Muscle layer of colon (tissue), 2 donors: ENCODE results near the gene TPP2.

Experiments used
- H3K27ac ChIP-seq: one replicate; pipeline ENCODE4 v1.7.0; 2013; ENCODE audit warnings: low read depth, mild to moderate bottlenecking, low read length, moderate library complexity
- H3K27me3 ChIP-seq, 2 donors: one replicate each; pipeline ENCODE4 v1.7.0; 2013; ENCODE audit warnings: low read length in 2 of 2, mild to moderate bottlenecking in 2 of 2; ENCODE audit not compliant: insufficient read depth in 2 of 2, control insufficient read depth in 1 of 2
- H3K36me3 ChIP-seq: one replicate; pipeline ENCODE4 v1.7.0; 2013; ENCODE audit warnings: mild to moderate bottlenecking, low read length; ENCODE audit not compliant: insufficient read depth
- H3K4me1 ChIP-seq: one replicate; pipeline ENCODE4 v1.7.0; 2013; ENCODE audit warnings: mild to moderate bottlenecking, low read length; ENCODE audit not compliant: insufficient read depth
- H3K4me3 ChIP-seq, 2 donors: one replicate each; pipeline ENCODE4 v1.7.0; 2013; ENCODE audit warnings: low read length in 2 of 2, low read depth in 1 of 2, mild to moderate bottlenecking in 1 of 2, moderate library complexity in 1 of 2
- H3K9ac ChIP-seq: one replicate; pipeline ENCODE4 v1.7.0; 2013; ENCODE audit warnings: low read length
- H3K9me3 ChIP-seq: one replicate; pipeline ENCODE4 v1.7.0; 2013; ENCODE audit warnings: mild to moderate bottlenecking, low read length
- donor health status: abdominal sarcoma.
- donor health status: Adenocarcinoma of cecum.

Gene TPP2

DNA sequence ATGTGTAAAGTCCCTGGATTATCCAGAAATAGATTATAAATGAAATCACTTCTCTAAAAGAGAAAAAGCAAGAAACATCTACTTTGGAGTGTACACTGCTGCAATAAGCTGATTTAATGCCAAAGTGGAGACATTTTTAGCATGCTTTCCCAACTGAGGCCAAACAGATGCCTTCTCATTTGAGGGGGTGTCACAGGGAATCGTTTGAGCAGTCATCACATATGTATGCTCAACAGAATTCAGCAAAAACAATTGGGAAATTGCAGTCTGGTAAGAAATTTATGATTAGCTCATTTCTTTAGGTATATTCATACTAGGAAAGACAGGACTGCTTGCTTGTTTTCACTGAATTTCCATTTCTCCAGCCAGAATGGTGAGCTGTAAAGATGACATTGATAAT is 27.3 kb upstream of the TPP2 start:
- H3K36me3 ChIP-seq: no peaks in the 10 kb centered on the region
- no peak overlapping the region for H3K9ac ChIP-seq
- no peaks in the 10 kb centered on the region for H3K9me3 ChIP-seq
- no peak overlapping the region for H3K4me3 ChIP-seq
- H3K27me3 ChIP-seq: no peaks in the 10 kb centered on the region
- H3K4me1 ChIP-seq: no peaks in the 10 kb centered on the region
- no peak overlapping the region for H3K27ac ChIP-seq

DNA sequence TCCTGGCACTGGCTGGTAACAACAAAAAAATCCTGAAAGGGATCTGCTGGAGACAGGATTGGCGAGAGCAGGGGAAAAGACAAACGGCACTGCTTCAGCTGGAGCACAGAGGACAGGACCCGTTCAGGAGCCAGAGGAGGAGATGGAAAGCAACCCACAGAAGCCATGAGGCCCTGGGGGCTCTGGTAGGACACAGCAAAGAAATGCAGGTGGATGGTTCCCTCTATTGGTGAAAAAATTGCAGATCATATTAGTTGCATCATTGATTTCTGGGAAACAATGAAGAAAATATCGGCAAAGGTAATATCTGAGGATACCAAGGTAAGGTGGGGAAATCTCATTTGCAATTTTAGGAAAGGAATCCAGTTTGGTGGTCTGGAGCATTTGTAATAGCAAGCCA is 25.7 kb upstream of the TPP2 start:
- no peak overlapping the region for H3K4me3 ChIP-seq
- H3K4me1 ChIP-seq: no peaks in the 10 kb centered on the region
- H3K9ac ChIP-seq: no peak overlapping the region
- no peaks in the 10 kb centered on the region for H3K36me3 ChIP-seq
- H3K27ac ChIP-seq: no peak overlapping the region
- H3K27me3 ChIP-seq: no peaks in the 10 kb centered on the region
- no peaks in the 10 kb centered on the region for H3K9me3 ChIP-seq

- no peaks in the 10 kb centered on the region for H3K4me1 ChIP-seq
- no peak overlapping the region for H3K27ac ChIP-seq
- no peak overlapping the region for H3K9ac ChIP-seq
- no peaks in the 10 kb centered on the region for H3K9me3 ChIP-seq
- H3K36me3 ChIP-seq: no peaks in the 10 kb centered on the region
- H3K27me3 ChIP-seq: no peaks in the 10 kb centered on the region
- no peak overlapping the region for H3K4me3 ChIP-seq
Measured at GRCh38 chr13:102572323-102572722, 24.5 kb upstream of the TPP2 start.

GRCh38 chr13:102580552-102581169 is 16.1 kb upstream of the TPP2 start:
- Histone ChIP-seq H3K9me3 (no peaks in the 10 kb centered on the region), H3K27me3 (no peaks in the 10 kb centered on the region), H3K4me1 (no peaks in the 10 kb centered on the region), H3K36me3 (no peaks in the 10 kb centered on the region), H3K4me3 (no peak overlapping the region), H3K9ac (no peak overlapping the region), H3K27ac (no peak overlapping the region)

DNA sequence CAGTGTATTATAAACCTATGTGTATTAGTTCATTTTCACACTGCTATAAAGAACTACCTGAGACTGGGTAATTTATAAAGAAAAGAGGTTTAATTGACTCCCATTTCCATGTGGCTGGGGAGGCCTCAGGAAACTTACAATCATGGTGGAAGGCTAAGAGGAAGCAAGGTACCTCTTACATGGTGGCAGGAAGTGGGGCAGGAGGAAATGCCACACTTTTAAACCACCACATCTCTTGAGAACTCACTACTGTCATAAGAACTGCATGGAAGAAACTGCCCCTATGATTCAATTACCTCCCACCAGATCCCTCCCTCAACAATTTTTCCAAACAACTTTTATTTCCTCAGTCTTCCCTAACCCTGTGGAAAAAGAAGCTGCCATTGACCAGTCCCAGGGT is 14.5 kb upstream of the TPP2 start:
- Histone ChIP-seq H3K27me3 (no peaks in the 10 kb centered on the region), H3K4me1 (no peaks in the 10 kb centered on the region), H3K9me3 (no peaks in the 10 kb centered on the region), H3K9ac (no peak overlapping the region), H3K4me3 (no peak overlapping the region), H3K27ac (no peak overlapping the region), H3K36me3 (no peaks in the 10 kb centered on the region)

DNA sequence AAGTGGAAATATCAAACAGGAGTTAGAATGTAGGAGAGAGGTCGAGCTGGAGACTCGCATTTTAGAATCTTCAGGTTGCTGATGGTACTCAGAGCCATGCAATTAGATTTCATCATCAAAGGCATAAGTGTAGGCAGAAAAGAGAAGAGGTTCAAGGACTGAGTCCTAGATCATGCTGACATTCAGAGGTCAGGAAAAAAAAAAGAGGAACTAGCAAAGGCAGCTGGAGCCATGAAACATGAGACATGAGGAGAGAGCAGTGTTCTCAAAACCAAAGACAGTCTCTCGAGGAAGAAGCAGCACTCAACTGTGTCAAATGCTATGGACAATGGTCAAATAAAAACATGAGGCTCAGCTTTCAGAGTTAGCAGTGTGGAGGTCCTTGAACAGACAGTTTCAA is 12.4 kb upstream of the TPP2 start:
- Histone ChIP-seq H3K9ac (no peak overlapping the region), H3K27ac (no peak overlapping the region), H3K9me3 (no peaks in the 10 kb centered on the region)

DNA sequence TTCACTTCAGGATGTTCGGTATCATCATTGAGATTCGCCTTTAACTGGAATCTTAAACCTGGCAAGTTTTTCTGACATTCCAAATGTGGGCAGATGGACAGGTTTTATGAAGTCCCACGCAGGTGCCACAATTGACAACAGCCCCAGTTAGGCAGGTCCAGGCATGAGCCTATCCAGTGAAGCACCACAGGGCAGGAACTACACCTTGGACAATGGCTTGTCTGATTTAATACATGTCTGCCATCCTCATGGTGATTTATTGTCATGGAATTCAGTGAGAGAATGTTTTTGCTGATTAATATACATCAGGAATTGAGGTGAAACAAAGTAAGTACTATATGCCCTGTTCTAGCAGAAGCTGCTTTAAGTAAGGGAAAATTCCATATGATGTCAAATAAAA is 10.2 kb upstream of the TPP2 start:
- Histone ChIP-seq H3K9me3 (no peaks in the 10 kb centered on the region), H3K4me1 (no peaks in the 10 kb centered on the region)

More for the DNA sequence above, 12.4 kb upstream of the TPP2 start:
- Histone ChIP-seq H3K27me3 (no peaks in the 10 kb centered on the region), H3K36me3 (no peaks in the 10 kb centered on the region), H3K4me3 (no peak overlapping the region), H3K4me1 (no peaks in the 10 kb centered on the region)

GRCh38 chr13:102587916-102588315 is 8.9 kb upstream of the TPP2 start:
- no peaks in the 10 kb centered on the region for H3K4me1 ChIP-seq
- no peaks in the 10 kb centered on the region for H3K9me3 ChIP-seq
- no peaks in the 10 kb centered on the region for H3K27me3 ChIP-seq
- no peak overlapping the region for H3K4me3 ChIP-seq
- no peaks in the 10 kb centered on the region for H3K36me3 ChIP-seq
- H3K9ac ChIP-seq: no peak overlapping the region
- H3K27ac ChIP-seq: no peak overlapping the region

More for the DNA sequence above, 10.2 kb upstream of the TPP2 start:
- no peak overlapping the region for H3K4me3 ChIP-seq
- H3K9ac ChIP-seq: no peak overlapping the region
- H3K27ac ChIP-seq: no peak overlapping the region
- no peaks in the 10 kb centered on the region for H3K27me3 ChIP-seq
- no peaks in the 10 kb centered on the region for H3K36me3 ChIP-seq

DNA sequence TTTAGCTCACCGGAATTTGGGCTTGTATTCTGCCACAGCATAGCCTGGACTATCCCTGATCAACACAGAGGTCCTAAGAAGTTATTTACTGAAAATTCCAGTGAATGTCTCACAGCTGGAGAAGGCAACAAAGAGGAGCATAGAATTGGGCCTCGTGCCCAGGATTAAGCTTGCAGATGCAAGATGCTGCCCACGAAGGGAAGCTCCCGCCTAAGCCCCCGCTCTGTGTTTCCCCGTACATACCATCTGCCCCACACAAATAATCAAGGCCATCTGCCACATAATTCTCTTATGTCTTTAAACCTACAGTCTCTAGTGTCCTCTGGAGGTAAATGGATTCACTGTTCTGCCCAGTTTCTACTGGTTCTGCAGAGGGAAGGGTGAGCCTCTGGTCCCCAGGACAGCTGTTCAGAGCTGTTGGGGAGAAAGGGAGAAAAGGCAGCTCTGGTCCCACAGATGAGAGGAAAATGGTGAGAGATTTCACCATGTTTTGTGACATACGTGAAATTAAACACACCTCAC is 7.4 kb upstream of the TPP2 start:
- Histone ChIP-seq H3K9me3 (no peaks in the 10 kb centered on the region), H3K27me3 (no peaks in the 10 kb centered on the region), H3K27ac (no peak overlapping the region), H3K4me3 (no peak overlapping the region), H3K36me3 (no peaks in the 10 kb centered on the region), H3K9ac (no peak overlapping the region), H3K4me1 (no peaks in the 10 kb centered on the region)

- H3K27ac ChIP-seq: peak overlapping the region; percentile 69
- peak overlapping the region; percentile 40 to 81 for H3K4me3 ChIP-seq
- no peak overlapping the region for H3K9ac ChIP-seq
- no peaks in the 10 kb centered on the region for H3K36me3 ChIP-seq
- H3K4me1 ChIP-seq: peaks cover 9% of the 10 kb centered on the region
- H3K27me3 ChIP-seq: no peaks in the 10 kb centered on the region
- no peaks in the 10 kb centered on the region for H3K9me3 ChIP-seq
Measured at GRCh38 chr13:102591988-102592781, 4.6 kb upstream of the TPP2 start.

GRCh38 chr13:102593466-102593865 is 3.3 kb upstream of the TPP2 start:
- Histone ChIP-seq H3K36me3 (no peaks in the 10 kb centered on the region), H3K9ac (no peak overlapping the region), H3K4me3 (no peak overlapping the region), H3K27me3 (no peaks in the 10 kb centered on the region), H3K4me1 (peaks cover 15% of the 10 kb centered on the region), H3K9me3 (no peaks in the 10 kb centered on the region), H3K27ac (no peak overlapping the region)
